Cardiac muscle cell (in vitro differentiated cells and primary cell): ENCODE results near the gene TMPRSS3. TPM values are rescaled to one million over a fixed set of nuclear protein-coding genes. Genes with fewer than 3 reads are reported as not detected.
"Not testable (repeated sequence)": the region's sequence is repeated elsewhere in the genome, so short reads cannot be mapped to it uniquely, and the experiment has no call there.

Experiments
- DNase-seq, 2 donors: peaks; one replicate each; pipeline versions ENCODE4 v3.0.0 to v3.0.0-alpha.2; 2010 to 2017; ENCODE audit warnings: low read depth in 1 of 2, low spot score in 1 of 2
- H3K27ac ChIP-seq: fragments of 200-600 bp; sonication (generic); 2 replicates; pipeline ENCODE4 v1.5.1; 2016
- H3K27me3 ChIP-seq: fragments of 200-600 bp; sonication (generic); 2 replicates; pipeline ENCODE4 v1.6.0; 2016; ENCODE audit warnings: control low read depth
- H3K36me3 ChIP-seq: fragments of 200-600 bp; sonication (generic); 2 replicates; pipeline ENCODE4 v1.5.1; 2016; ENCODE audit warnings: control low read depth
- H3K4me1 ChIP-seq: fragments of 200-600 bp; sonication (generic); 2 replicates; pipeline ENCODE4 v1.8.1; 2017; ENCODE audit warnings: low read depth, mild to moderate bottlenecking, mixed run types
- H3K4me3 ChIP-seq: fragments of 200-600 bp; sonication (generic); 2 replicates; pipeline ENCODE4 v1.5.1; 2016; ENCODE audit warnings: mild to moderate bottlenecking
- H3K9me3 ChIP-seq: fragments of 200-600 bp; sonication (generic); 2 replicates; pipeline ENCODE4 v1.5.1; 2017; ENCODE audit warnings: low read depth, mild to moderate bottlenecking, control low read depth
- polyA plus RNA-seq: library from polyadenylated mRNA; unstranded; fragments of >200 nt; fragmentation: Nextera tagmentation; extraction: Ambion mirVana; gene quantifications from 2 replicates; pipeline ENCODE4 v1.2.1, GENCODE V29; 2016
- total RNA-seq: library from RNA; depleted of rRNA; stranded (reverse); fragments of >200 nt; gene quantifications from 2 replicates; pipeline ENCODE4 v1.2.3, GENCODE V29; 2016
- TF ChIP-seq, protein P1 (sequence below): IDR thresholded peaks from 2 replicates; pipeline ENCODE4 v1.5.1; 2012; ENCODE audit warnings: low read depth, mild to moderate bottlenecking, low read length

The TMPRSS3 gene
- total and polyA plus RNA-seq, 2 experiments from 2014 or later = not detected

DNA sequence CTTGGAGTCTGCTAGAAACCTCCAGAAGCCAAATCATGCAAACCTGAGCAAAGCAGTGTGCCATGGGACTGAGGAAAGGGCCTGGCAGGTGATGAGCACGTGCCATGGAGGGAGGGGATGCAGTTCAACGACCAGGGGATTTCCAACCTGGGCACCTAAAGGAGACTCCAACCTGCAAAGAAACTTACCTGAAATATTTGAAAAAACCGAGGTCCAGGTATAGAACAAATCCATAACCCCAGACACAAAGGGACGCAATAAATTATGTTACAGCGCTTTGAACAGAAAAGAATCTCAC is 16.7 kb upstream of the TMPRSS3 start:
- Histone ChIP-seq H3K27ac (no peak overlapping the region), H3K4me1 (no peaks in the 10 kb centered on the region), H3K36me3 (no peaks in the 10 kb centered on the region), H3K4me3 (no peak overlapping the region), H3K27me3 (no peaks in the 10 kb centered on the region), H3K9me3 (no peaks in the 10 kb centered on the region)
- TF ChIP-seq, protein P1, sequence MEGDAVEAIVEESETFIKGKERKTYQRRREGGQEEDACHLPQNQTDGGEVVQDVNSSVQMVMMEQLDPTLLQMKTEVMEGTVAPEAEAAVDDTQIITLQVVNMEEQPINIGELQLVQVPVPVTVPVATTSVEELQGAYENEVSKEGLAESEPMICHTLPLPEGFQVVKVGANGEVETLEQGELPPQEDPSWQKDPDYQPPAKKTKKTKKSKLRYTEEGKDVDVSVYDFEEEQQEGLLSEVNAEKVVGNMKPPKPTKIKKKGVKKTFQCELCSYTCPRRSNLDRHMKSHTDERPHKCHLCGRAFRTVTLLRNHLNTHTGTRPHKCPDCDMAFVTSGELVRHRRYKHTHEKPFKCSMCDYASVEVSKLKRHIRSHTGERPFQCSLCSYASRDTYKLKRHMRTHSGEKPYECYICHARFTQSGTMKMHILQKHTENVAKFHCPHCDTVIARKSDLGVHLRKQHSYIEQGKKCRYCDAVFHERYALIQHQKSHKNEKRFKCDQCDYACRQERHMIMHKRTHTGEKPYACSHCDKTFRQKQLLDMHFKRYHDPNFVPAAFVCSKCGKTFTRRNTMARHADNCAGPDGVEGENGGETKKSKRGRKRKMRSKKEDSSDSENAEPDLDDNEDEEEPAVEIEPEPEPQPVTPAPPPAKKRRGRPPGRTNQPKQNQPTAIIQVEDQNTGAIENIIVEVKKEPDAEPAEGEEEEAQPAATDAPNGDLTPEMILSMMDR = no peak
- DNase-seq = no peak

DNA sequence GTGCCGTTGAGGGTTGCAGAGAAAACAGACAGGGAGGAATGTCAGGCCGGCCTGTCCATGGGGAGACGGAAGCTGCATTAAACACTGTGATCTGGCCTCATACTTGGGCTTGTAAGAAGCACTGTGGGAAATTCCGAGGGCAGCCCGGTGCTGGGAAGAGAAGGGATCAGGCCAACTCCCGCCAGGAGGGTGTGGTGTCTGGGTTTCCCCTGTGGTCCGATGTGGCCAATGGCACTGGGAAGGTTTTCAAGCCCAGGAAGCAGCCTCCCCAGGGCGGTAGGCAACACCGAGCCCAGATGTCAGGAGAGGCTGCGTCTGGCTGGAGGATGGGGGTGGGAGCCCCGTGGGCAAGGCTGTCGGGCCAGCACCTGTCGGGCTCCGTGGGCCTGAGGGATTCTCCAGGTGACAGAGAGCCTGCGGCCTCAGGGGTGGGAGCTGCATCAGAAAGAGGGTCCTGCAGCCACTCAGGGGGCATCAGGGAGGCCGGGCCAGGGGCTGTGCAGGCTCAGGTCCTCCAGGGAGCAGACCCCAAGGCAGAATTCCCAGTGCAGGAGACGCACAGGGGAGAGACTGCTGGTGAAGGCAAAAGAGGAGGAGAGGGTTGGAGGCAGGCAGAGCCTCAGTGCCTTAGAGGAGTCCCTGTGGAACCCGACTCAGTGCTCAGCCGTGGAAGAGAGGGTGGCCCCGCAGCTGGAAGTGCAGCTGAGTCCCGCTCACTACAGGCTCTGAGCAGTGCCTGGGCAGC is 16.2 kb upstream of the TMPRSS3 start:
- TF ChIP-seq, protein P1 = no peak
- H3K4me3 ChIP-seq = no peak overlapping the region
- no peaks in the 10 kb centered on the region for H3K27me3 ChIP-seq
- H3K36me3 ChIP-seq = no peaks in the 10 kb centered on the region
- no peaks in the 10 kb centered on the region for H3K4me1 ChIP-seq
- DNase-seq = no peak
- H3K27ac ChIP-seq = no peak overlapping the region
- no peaks in the 10 kb centered on the region for H3K9me3 ChIP-seq

DNA sequence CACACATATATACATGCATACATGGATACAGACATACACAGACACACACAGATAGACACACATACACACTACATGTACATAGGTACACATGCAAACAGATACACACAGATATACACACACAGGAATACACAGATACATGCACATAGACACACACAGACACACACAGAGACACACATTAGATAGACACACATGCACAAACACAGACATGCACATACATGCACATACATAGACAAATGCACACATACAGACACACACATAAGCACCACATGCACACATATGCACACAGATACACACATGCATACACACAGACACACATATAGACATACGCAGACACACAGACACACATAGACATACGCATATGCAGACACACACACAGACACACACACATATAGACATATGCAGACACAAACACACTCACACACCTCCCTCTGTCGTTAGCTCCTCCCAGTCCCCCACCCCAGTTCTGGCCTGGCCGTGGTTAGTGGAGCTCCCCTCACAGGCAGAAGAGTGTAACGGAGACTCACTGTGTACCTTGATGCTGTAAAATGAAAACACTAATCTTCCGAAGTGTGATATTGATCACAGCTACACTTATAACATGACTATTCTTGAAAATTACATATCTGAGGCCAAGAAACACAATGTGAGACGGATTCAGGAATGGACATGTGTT is 15.5 kb upstream of the TMPRSS3 start:
- no peaks in the 10 kb centered on the region for H3K4me1 ChIP-seq
- DNase-seq = no peak
- H3K9me3 ChIP-seq = no peaks in the 10 kb centered on the region
- no peaks in the 10 kb centered on the region for H3K27me3 ChIP-seq
- H3K27ac ChIP-seq = no peak overlapping the region
- TF ChIP-seq, protein P1 = no peak
- no peaks in the 10 kb centered on the region for H3K36me3 ChIP-seq
- H3K4me3 ChIP-seq = no peak overlapping the region

DNA sequence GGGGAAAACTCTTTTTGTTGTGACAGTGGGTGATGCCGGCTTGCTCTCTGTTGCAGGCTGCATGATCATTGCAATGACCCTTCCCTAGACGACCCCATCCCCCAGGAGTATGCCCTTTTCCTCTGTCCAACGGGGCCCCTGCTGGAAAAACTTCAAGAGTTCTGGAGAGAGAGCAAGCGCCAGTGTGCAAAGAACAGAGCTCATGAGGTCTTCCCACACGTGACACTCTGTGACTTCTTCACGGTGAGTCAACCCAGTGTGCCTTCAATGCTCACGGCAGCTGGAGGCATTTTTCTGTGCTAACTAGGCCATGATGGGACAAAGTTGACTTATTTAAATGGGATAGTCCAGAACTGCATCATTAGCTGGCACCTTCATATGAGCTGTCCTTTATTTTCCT is 13.5 kb upstream of the TMPRSS3 start:
- no peaks in the 10 kb centered on the region for H3K9me3 ChIP-seq

DNA sequence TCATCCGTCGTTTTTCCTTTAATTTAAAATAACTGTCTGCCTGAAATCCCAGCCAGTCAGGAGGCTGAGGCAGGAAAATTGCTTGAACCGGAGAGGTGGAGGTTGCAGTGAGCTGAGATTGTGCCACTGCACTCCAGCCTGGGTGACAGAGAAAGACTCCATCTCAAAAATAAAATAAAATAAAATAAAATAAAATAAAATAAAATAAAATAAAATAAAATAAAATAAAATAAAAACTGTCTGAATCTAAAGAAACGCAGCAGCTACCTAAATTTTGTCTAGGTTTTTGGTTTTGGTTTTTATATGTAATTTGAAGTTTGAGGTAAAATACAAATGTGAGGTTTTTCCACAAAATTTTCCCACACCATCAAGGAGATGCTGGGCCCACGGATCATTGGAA is 12.9 kb upstream of the TMPRSS3 start:
- not testable (repeated sequence) for H3K9me3 ChIP-seq, H3K4me1 ChIP-seq, DNase-seq, H3K36me3 ChIP-seq, H3K27me3 ChIP-seq, H3K4me3 ChIP-seq, H3K27ac ChIP-seq

More for the DNA sequence above, 13.5 kb upstream of the TMPRSS3 start:
- DNase-seq = no peak
- Histone ChIP-seq H3K4me3 (no peak overlapping the region), H3K4me1 (peaks cover 3% of the 10 kb centered on the region), H3K27ac (no peak overlapping the region), H3K36me3 (no peaks in the 10 kb centered on the region), H3K27me3 (no peaks in the 10 kb centered on the region)
- TF ChIP-seq, protein P1 = no peak

DNA sequence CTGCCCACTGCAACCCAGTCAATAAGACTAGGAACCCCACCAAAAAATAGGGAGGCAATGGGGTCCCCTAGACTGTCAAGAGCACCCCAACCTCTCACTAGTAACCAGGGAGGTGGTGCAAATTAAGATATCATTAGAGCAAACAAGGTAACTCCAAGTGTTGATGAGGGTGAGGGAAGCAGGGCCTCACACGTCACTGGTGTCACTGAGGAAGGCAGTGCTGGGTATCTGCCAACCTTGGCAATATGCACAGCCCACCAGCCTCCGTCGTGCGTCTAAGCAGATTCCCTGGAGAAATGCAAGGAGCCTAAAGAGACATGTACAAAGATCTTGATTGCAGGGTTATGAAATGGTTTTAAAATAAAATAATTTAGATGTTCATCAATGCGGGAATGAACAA is 11.6 kb upstream of the TMPRSS3 start:
- TF ChIP-seq, protein P1 = no peak
- Histone ChIP-seq H3K4me3 (no peak overlapping the region), H3K36me3 (no peaks in the 10 kb centered on the region), H3K4me1 (peaks cover 5% of the 10 kb centered on the region), H3K27me3 (no peaks in the 10 kb centered on the region), H3K9me3 (no peaks in the 10 kb centered on the region), H3K27ac (no peak overlapping the region)
- DNase-seq = no peak
